CD14-positive monocyte (primary cell): ENCODE measurements around the gene SLC38A5. TPM values are rescaled to one million over a fixed set of nuclear protein-coding genes. Genes with fewer than 3 reads are reported as not detected.

Experiments
- DNase-seq, 3 donors: peaks; one replicate each; pipeline ENCODE4 v3.0.0-alpha.2; 2011 to 2022
- H2AFZ ChIP-seq: 2 replicates; pipeline ENCODE4 v1.6.0; 2012; ENCODE audit warnings: mild to moderate bottlenecking, low read depth, low read length, inconsistent platforms; ENCODE audit not compliant: insufficient read depth, poor library complexity, severe bottlenecking
- H3K27ac ChIP-seq, 2 donors: 1 replicate in 1 of 2; 2 replicates in 1 of 2; pipeline ENCODE4 v1.5.1; 2012 to 2013; ENCODE audit warnings: low read length in 2 of 2, control low read depth in 1 of 2, inconsistent platforms in 1 of 2, low read depth in 1 of 2, mild to moderate bottlenecking in 1 of 2
- H3K27me3 ChIP-seq, 2 donors: one replicate each; pipeline versions ENCODE4 v1.6.0 to v1.6.1; 2011 to 2013; ENCODE audit warnings: low read length in 2 of 2; ENCODE audit not compliant: control insufficient read depth in 2 of 2, insufficient read depth in 2 of 2
- H3K36me3 ChIP-seq, 2 donors: replicated peaks in 1 of 2; 1 replicate in 1 of 2; 2 replicates in 1 of 2; pipeline versions ENCODE4 v1.5.1 to v1.6.1; 2012 to 2013; ENCODE audit warnings: low read length in 2 of 2, control low read depth in 1 of 2, inconsistent platforms in 1 of 2, mild to moderate bottlenecking in 1 of 2; ENCODE audit not compliant: insufficient read depth in 2 of 2, control insufficient read depth in 1 of 2
- H3K4me1 ChIP-seq, 2 donors: 1 replicate in 1 of 2; 2 replicates in 1 of 2; pipeline versions ENCODE4 v1.5.1 to v1.6.1; 2012 to 2013; ENCODE audit warnings: low read length in 2 of 2, control low read depth in 1 of 2, inconsistent platforms in 1 of 2, mild to moderate bottlenecking in 1 of 2, moderate library complexity in 1 of 2; ENCODE audit not compliant: insufficient read depth in 2 of 2, control insufficient read depth in 1 of 2
- H3K4me2 ChIP-seq: replicated peaks from 2 replicates; pipeline ENCODE3; 2012; ENCODE audit warnings: low read length, moderate library complexity, mild to moderate bottlenecking; ENCODE audit not compliant: poor library complexity, severe bottlenecking; ENCODE audit errors: extremely low read depth
- H3K4me3 ChIP-seq, 3 experiments: fragments of 200-600 bp in 1 of 3; sonication (generic) in 1 of 3; replicated peaks in 1 of 3; 1 replicate in 2 of 3; 2 replicates in 1 of 3; pipeline ENCODE4 v1.5.1; 2011 to 2013; ENCODE audit warnings: low read length in 3 of 3, mild to moderate bottlenecking in 3 of 3, control low read depth in 2 of 3, low read depth in 2 of 3, inconsistent platforms in 1 of 3, moderate library complexity in 1 of 3
- H3K79me2 ChIP-seq: 2 replicates; pipeline ENCODE4 v1.6.0; 2012; ENCODE audit warnings: mild to moderate bottlenecking, control low read depth, inconsistent platforms, low read length, moderate library complexity; ENCODE audit not compliant: insufficient read depth
- H3K9ac ChIP-seq: 2 replicates; pipeline ENCODE4 v1.6.0; 2017; ENCODE audit warnings: low read length, mild to moderate bottlenecking; ENCODE audit not compliant: insufficient read depth, poor library complexity, severe bottlenecking
- H3K9me3 ChIP-seq, 2 donors: replicated peaks in 1 of 2; 1 replicate in 1 of 2; 2 replicates in 1 of 2; pipeline versions ENCODE4 v1.5.1 to v1.6.1; 2012 to 2013; ENCODE audit warnings: low read length in 2 of 2, control low read depth in 1 of 2; ENCODE audit not compliant: control insufficient read depth in 1 of 2, insufficient read depth in 1 of 2
- H4K20me1 ChIP-seq: 2 replicates; pipeline ENCODE4 v1.6.0; 2012; ENCODE audit warnings: mild to moderate bottlenecking, low read length, control low read depth, moderate library complexity; ENCODE audit not compliant: insufficient read depth
- H3K27ac Mint-ChIP-seq, 7 donors: one replicate each; pipeline ENCODE4 v1.8.0; 2020; ENCODE audit warnings: mild to moderate bottlenecking in 7 of 7, mixed read lengths in 7 of 7, moderate library complexity in 6 of 7, inconsistent platforms in 2 of 7
- H3K27me3 Mint-ChIP-seq, 3 donors: one replicate each; pipeline ENCODE4 v1.8.0; 2021 to 2022; ENCODE audit warnings: low read depth in 3 of 3, mild to moderate bottlenecking in 3 of 3, mixed read lengths in 3 of 3, moderate library complexity in 3 of 3, inconsistent platforms in 1 of 3
- H3K36me3 Mint-ChIP-seq, 2 donors: one replicate each; pipeline ENCODE4 v1.8.0; 2020; ENCODE audit warnings: mixed read lengths in 2 of 2, inconsistent platforms in 1 of 2, mild to moderate bottlenecking in 1 of 2
- H3K4me1 Mint-ChIP-seq: one replicate; pipeline ENCODE4 v1.8.0; 2020; ENCODE audit warnings: mild to moderate bottlenecking, mixed read lengths
- H3K4me3 Mint-ChIP-seq, 2 donors: one replicate each; pipeline ENCODE4 v1.8.0; 2020; ENCODE audit warnings: mild to moderate bottlenecking in 2 of 2, mixed read lengths in 2 of 2, moderate library complexity in 1 of 2
- H3K9me3 Mint-ChIP-seq, 7 donors: one replicate each; pipeline ENCODE4 v1.8.0; 2020 to 2022; ENCODE audit warnings: mixed read lengths in 7 of 7, mild to moderate bottlenecking in 6 of 7, moderate library complexity in 6 of 7, inconsistent platforms in 2 of 7
- WGBS: methylation state at CpG from one replicate; pipeline ENCODE4 v1.1.5; 2013; ENCODE audit warnings: missing lambda C conversion rate; ENCODE audit not compliant: insufficient coverage; 5-methylcytosine and 5-hydroxymethylcytosine counted together
- intact Hi-C, 2 donors: fragments of 100-400 bp; cut with micrococcal nuclease; formaldehyde crosslinking; loops; one replicate each; pipeline versions ENCODE4 v1.15.0 to v1.15.1; 2023
- polyA plus RNA-seq, 3 donors: library from polyadenylated mRNA; depleted of rRNA in 1 of 3; unstranded in 2 of 3; stranded (reverse) in 1 of 3; fragments of 300-500 nt in 2 of 3; fragments of >200 nt in 1 of 3; fragmentation: Illumina TruSeq in 2 of 3; gene quantifications; 1 replicate in 2 of 3; 2 replicates in 1 of 3; pipeline ENCODE4 v1.2.3, GENCODE V29; 2012 to 2021
- TF ChIP-seq, protein P1 (sequence below): fragments of 200-600 bp; IDR thresholded peaks from one replicate; pipeline ENCODE4 v1.8.0; 2022; ENCODE audit warnings: antibody characterized with exemption, mild to moderate bottlenecking

Gene SLC38A5
- polyA plus RNA-seq, 3 donors: 0.60 to 0.94 (median 0.69) TPM

DNA sequence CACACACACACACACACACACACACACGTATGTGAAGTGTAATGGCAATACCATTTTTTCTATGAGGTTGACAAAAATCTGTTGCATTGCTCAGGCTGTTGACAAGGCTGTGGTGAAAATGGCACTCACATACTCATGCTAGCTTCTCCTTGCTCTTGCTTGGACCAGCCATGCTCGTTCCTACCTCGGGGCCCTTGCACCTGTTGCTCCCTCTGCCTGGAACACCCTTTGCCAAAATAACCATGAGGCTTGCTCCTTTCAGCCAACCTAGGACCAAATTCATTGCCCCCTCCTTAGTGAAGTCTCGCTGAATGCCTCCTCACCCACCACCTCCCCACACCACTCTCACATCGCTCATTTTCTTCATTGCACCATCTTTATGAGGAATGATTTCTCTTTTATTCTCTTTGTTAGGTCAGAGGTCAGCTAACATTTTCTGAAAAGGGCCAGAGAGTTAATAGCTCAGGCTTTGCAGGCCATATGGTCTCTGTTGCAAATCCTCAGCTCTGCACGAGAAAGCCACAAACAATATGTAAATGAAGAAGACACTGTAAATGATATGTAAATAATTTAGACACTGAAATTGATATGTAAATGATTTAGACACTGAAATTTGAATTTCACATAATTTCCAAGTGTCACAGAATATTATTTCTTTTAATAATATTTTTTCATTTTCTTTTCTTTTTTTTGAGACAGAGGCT, 13.3 kb downstream of the SLC38A5 start:
- TF ChIP-seq, protein P1, sequence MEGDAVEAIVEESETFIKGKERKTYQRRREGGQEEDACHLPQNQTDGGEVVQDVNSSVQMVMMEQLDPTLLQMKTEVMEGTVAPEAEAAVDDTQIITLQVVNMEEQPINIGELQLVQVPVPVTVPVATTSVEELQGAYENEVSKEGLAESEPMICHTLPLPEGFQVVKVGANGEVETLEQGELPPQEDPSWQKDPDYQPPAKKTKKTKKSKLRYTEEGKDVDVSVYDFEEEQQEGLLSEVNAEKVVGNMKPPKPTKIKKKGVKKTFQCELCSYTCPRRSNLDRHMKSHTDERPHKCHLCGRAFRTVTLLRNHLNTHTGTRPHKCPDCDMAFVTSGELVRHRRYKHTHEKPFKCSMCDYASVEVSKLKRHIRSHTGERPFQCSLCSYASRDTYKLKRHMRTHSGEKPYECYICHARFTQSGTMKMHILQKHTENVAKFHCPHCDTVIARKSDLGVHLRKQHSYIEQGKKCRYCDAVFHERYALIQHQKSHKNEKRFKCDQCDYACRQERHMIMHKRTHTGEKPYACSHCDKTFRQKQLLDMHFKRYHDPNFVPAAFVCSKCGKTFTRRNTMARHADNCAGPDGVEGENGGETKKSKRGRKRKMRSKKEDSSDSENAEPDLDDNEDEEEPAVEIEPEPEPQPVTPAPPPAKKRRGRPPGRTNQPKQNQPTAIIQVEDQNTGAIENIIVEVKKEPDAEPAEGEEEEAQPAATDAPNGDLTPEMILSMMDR: no peak
- Histone ChIP-seq H2AFZ (no peak overlapping the region), H4K20me1 (no peaks in the 10 kb centered on the region), H3K36me3 (no peaks in the 10 kb centered on the region), H3K9ac (no peak overlapping the region), H3K4me2 (no peak overlapping the region), H3K4me1 (no peaks in the 10 kb centered on the region), H3K9me3 (no peaks in the 10 kb centered on the region), H3K27ac (no peak overlapping the region), H3K79me2 (no peaks in the 10 kb centered on the region), H3K4me3 (no peak overlapping the region), H3K27me3 (no peaks in the 10 kb centered on the region)
- Mint-ChIP-seq H3K36me3 (peaks cover 0 to 5% of the 10 kb centered on the region in 2 donors), H3K27me3 (peaks cover 0 to 6% (median 0%) of the 10 kb centered on the region in 3 donors), H3K4me1 (no peaks in the 10 kb centered on the region), H3K9me3 (peaks cover 0 to 2% (median 0%) of the 10 kb centered on the region in 7 donors), H3K4me3 (no peak overlapping the region), H3K27ac (no peak overlapping the region)
- 100% methylated on average over 1 of the region's 6 CpGs for WGBS
- no peak for DNase-seq
- intact Hi-C loops: no loop called here

- Histone ChIP-seq H3K4me2 (no peak overlapping the region), H3K4me1 (no peaks in the 10 kb centered on the region), H3K27me3 (no peaks in the 10 kb centered on the region), H3K36me3 (no peaks in the 10 kb centered on the region), H3K4me3 (no peak overlapping the region), H3K9me3 (no peaks in the 10 kb centered on the region), H3K9ac (no peak overlapping the region), H3K27ac (no peak overlapping the region), H3K79me2 (no peaks in the 10 kb centered on the region), H4K20me1 (no peaks in the 10 kb centered on the region), H2AFZ (no peak overlapping the region)
- Mint-ChIP-seq H3K4me3 (no peak overlapping the region), H3K27me3 (peaks cover 0 to 5% (median 2%) of the 10 kb centered on the region in 3 donors), H3K27ac (no peak overlapping the region), H3K36me3 (no peaks in the 10 kb centered on the region), H3K9me3 (peaks cover 0 to 5% (median 2%) of the 10 kb centered on the region in 7 donors), H3K4me1 (no peaks in the 10 kb centered on the region)
- DNase-seq: no peak
- intact Hi-C loops: no loop called here
- TF ChIP-seq, protein P1: no peak
- WGBS: no CpG with 5 or more reads among the region's 4 CpGs
Observed at GRCh38 chrX:48451708-48452107, 18.4 kb downstream of the SLC38A5 start.
